ENCODE measurements around the gene ERICH6.

ERICH6 gene

GRCh38 chr3:150703756-150704344 lies at the start of gene ERICH6:
ERICH6 (minus strand) TSS chr3:150703920; CDS start chr3:150703898, 22 bp downstream.
- TF ChIP-seq, protein P1, sequence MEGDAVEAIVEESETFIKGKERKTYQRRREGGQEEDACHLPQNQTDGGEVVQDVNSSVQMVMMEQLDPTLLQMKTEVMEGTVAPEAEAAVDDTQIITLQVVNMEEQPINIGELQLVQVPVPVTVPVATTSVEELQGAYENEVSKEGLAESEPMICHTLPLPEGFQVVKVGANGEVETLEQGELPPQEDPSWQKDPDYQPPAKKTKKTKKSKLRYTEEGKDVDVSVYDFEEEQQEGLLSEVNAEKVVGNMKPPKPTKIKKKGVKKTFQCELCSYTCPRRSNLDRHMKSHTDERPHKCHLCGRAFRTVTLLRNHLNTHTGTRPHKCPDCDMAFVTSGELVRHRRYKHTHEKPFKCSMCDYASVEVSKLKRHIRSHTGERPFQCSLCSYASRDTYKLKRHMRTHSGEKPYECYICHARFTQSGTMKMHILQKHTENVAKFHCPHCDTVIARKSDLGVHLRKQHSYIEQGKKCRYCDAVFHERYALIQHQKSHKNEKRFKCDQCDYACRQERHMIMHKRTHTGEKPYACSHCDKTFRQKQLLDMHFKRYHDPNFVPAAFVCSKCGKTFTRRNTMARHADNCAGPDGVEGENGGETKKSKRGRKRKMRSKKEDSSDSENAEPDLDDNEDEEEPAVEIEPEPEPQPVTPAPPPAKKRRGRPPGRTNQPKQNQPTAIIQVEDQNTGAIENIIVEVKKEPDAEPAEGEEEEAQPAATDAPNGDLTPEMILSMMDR (conservative IDR thresholded peaks at IDR 0.05; ENCODE audit: control insufficient read depth, insufficient read depth, low read depth, low read length), result no peak

GRCh38 chr3:150751781-150752263 lies 48.1 kb upstream of the ERICH6 start:
- TF ChIP-seq, protein P1 (conservative IDR thresholded peaks at IDR 0.05; ENCODE audit: control insufficient read depth, insufficient read depth, low read depth, low read length), result no peak
- DNase-seq (ENCODE audit: low read depth), result no peak
- H3K4me3 ChIP-seq (ENCODE audit: control insufficient read depth, low read depth, low read length), result no peak overlapping the region

More at GRCh38 chr3:150703756-150704344, at the start of gene ERICH6:
- H3K4me3 ChIP-seq (ENCODE audit: control insufficient read depth, low read depth, low read length), result peak within 1 kb of the TSS; percentile 84
- peak; percentile 85 for DNase-seq (ENCODE audit: low read depth)

- no peak for DNase-seq (ENCODE audit: low read depth)
- no peak overlapping the region for H3K4me3 ChIP-seq (ENCODE audit: control insufficient read depth, low read depth, low read length)
- TF ChIP-seq, protein P1 (conservative IDR thresholded peaks at IDR 0.05; ENCODE audit: control insufficient read depth, insufficient read depth, low read depth, low read length), result no peak
Observed at GRCh38 chr3:150749255-150749654, 45.5 kb upstream of the ERICH6 start.

GRCh38 chr3:150748684-150749047 lies 44.9 kb upstream of the ERICH6 start:
- TF ChIP-seq, protein P1 (conservative IDR thresholded peaks at IDR 0.05; ENCODE audit: control insufficient read depth, insufficient read depth, low read depth, low read length), result no peak
- no peak for DNase-seq (ENCODE audit: low read depth)
- no peak overlapping the region for H3K4me3 ChIP-seq (ENCODE audit: control insufficient read depth, low read depth, low read length)

GRCh38 chr3:150747886-150748683 lies 44.4 kb upstream of the ERICH6 start:
- H3K4me3 ChIP-seq (ENCODE audit: control insufficient read depth, low read depth, low read length), result no peak overlapping the region
- DNase-seq (ENCODE audit: low read depth), result no peak
- TF ChIP-seq, protein P1 (conservative IDR thresholded peaks at IDR 0.05; ENCODE audit: control insufficient read depth, insufficient read depth, low read depth, low read length), result no peak

GRCh38 chr3:150746791-150747590 lies 43.3 kb upstream of the ERICH6 start:
- DNase-seq (ENCODE audit: low read depth), result no peak
- TF ChIP-seq, protein P1 (conservative IDR thresholded peaks at IDR 0.05; ENCODE audit: control insufficient read depth, insufficient read depth, low read depth, low read length), result no peak
- H3K4me3 ChIP-seq (ENCODE audit: control insufficient read depth, low read depth, low read length), result no peak overlapping the region

Measured in fibroblast of mammary gland (primary cell).